ENCODE measurements around the gene LEMD2.

Gene LEMD2

DNA sequence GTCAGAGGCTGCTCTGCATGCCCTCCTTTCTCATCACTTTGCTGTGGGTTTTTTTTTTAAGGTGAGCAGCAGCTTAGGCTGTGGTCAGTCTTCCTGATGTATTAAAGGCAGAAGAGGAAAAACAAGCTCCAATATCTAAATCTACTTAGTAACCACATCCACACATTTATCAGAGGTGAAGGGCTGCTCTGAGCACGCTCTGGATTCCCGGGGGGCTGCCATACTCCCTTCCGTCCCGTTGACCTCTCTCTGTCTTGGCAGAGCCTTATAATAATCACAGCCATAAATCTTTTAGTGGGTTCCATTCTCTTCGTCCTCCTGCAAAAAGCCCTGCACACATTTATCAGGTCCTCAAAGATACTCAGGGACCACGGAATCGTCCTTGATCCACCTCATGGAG, 2.7 kb upstream of the LEMD2 start:
- no peak for TF ChIP-seq ZNF274 (IDR thresholded peaks at IDR 0.05; ENCODE audit: low read depth, low read length)
- no peak overlapping the region for H3K4me3 ChIP-seq (ENCODE audit: low read length)

DNA sequence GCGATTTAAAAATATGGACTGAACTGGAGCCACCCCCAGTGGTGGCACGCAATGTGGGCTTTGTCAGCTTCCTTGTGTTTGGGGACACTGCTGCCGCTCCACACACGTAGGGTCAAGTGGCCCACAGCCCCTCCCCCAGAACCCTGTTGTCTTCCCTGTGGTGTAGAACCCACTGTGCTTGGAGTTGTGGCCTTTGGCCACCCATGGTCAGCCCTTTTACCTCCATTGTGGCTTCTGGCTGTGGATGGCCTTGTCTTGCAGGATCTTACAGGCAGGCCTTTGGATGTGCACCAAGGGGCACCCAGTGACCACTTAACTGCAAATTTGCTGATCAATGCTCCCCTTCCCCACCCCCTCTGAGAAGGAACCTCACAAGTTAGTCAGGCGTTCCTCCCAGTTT, 2.0 kb upstream of the LEMD2 start:
- no peak for TF ChIP-seq ZNF274 (IDR thresholded peaks at IDR 0.05; ENCODE audit: low read depth, low read length)
- H3K4me3 ChIP-seq (ENCODE audit: low read length), result no peak overlapping the region

DNA sequence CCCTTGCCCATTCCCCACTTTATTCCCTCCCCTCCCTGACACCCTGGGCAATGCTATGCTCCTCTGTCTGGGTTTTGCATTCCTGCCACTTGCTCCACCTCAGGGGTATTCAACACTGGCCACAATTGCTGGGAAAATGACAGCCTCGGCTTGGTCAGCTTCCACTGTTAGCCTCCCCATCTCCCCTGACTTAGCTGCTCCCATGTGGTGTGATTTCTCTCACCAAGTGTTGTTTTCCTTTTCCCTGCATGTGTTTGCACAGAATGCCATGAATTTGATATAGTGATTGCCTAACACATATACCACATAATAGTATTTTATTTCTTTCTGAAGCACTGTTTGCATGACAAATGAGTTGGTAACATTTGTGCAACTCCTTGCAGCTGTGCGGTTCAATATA, 1.4 kb upstream of the LEMD2 start:
- no peak for TF ChIP-seq ZNF274 (IDR thresholded peaks at IDR 0.05; ENCODE audit: low read depth, low read length)
- H3K4me3 ChIP-seq (ENCODE audit: low read length), result no peak overlapping the region

DNA sequence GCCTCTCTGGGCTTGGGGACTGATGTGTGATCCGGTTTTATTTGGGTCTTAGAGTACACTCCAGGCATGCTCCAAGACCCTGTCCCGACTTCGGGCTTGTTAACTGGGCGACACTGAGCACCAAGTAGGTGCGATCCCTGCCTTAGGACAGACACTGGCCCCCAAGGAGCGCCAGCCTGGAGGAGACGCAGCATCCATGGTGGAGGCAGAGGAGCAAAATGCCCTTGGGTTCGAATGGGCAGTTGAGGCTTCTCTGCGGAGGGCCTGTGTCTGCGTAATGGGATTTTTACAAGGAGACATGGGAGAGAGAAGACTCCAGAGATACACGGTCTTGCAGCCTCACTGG, 593 bp upstream of the LEMD2 start:
- H3K4me3 ChIP-seq (ENCODE audit: low read length), result peak overlapping the region; percentile 7; the same call in 1 of the 2 replicates
- TF ChIP-seq ZNF274 (IDR thresholded peaks at IDR 0.05; ENCODE audit: low read depth, low read length), result no peak

DNA sequence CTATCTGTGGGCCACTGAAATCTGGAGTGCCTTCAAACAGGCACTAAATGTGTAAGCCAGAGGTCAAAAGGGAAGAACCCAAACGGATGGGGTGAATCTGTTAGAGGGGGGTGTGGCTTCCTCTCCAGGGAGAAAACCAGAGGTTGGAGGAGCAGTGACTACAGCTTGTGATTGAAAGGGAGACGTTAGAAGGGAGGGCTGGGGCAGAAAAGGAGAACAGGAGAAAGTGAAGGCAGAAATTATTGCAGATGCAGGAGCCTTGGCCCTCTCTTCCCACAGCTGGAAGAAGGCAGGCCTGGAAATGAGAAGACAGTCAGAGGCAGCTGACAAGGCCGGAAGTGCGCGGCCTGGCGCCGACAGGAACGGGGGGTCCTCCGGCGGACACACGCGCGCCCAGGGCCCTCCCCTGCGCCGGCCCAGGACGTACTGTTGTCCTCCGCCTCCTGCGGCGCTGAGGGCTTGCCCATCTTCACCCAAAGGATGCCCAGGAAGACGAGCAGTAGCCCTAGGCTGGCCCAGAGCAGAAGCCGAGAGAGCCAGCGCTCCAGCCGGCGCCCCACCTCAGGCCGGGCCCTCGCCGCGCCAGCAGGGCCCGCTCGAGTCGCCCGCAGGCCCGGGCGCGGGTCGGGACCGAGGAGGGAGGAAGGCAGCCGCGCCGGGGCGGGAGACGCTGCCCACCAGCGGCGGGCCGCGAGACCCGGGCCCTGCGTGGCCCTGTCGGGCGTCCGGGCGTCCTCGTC, 806 bp downstream of the LEMD2 start:
- TF ChIP-seq ZNF274 (IDR thresholded peaks at IDR 0.05; ENCODE audit: low read depth, low read length), result no peak
- H3K4me3 ChIP-seq (ENCODE audit: low read length), result peak overlapping the region; percentile 94

DNA sequence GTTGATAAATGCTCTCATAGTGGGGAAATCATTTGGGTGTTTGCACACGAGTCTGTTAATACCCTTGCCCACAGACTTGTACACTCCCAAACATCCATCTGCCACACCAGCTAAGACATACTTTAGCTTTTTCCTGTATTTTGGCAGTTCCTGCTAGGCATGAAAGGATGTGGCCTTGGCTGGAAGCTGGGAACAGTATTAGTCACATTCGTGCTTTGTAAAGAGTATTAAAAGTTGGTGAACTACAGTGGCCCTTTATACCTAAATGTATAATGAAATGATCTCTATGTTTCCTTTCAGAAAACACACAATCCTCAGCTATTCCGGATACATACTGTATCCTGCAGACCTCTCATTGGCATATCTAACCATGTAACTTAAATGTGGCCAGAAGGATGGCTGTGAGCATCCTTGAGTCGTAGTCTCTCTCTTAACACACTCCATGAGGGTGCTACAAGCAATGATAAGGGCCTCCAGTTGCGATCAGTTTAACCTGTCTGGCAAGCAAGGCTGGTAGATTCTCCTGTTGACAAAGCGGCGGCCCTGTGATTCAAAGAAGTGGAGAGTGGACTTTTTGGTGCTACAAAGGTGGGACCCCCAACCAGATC, 1.5 kb downstream of the LEMD2 start:
- peak overlapping the region; percentile 94; the same call in 1 of the 2 replicates for H3K4me3 ChIP-seq (ENCODE audit: low read length)
- TF ChIP-seq ZNF274 (IDR thresholded peaks at IDR 0.05; ENCODE audit: low read depth, low read length), result no peak

DNA sequence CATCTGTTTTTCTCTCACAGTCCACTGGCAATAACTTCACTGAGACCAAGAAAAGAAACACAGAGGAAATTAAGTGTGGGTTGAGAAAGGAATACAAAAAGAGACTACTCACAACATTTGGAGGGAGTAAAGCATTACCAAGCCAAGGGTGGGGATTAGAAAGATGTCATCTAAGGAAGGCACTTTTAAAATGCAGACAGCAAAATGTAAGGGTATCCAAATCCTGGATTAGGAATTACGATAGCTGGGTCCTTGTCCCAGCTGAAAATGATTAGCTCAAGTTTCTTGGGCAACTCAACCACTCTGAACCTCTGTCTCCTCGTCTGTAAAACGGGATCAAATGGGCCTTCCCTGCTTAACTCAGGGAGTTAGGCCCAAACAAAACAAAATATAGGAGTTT, 2.2 kb downstream of the LEMD2 start:
- H3K4me3 ChIP-seq (ENCODE audit: low read length), result no peak overlapping the region
- TF ChIP-seq ZNF274 (IDR thresholded peaks at IDR 0.05; ENCODE audit: low read depth, low read length), result no peak

DNA sequence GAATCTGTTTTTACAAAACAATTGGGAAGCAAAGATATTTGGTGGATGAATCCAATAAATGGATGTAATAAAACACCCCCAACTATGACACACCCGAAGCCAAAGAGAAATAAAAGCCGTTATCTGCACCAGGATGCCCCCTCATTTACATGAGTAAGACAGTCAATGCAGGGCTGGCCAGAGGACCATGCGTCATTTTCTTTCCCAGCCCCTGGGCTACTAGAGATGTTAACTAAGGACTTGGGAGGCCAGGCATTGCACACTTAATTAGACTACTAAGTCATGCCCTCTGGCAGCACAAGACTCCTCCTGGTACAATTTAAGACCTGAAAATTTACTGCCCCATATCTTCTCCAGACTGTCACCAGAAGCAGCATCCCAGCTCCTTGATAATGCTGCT, 3.2 kb downstream of the LEMD2 start:
- TF ChIP-seq ZNF274 (IDR thresholded peaks at IDR 0.05; ENCODE audit: low read depth, low read length), result no peak
- no peak overlapping the region for H3K4me3 ChIP-seq (ENCODE audit: low read length)

DNA sequence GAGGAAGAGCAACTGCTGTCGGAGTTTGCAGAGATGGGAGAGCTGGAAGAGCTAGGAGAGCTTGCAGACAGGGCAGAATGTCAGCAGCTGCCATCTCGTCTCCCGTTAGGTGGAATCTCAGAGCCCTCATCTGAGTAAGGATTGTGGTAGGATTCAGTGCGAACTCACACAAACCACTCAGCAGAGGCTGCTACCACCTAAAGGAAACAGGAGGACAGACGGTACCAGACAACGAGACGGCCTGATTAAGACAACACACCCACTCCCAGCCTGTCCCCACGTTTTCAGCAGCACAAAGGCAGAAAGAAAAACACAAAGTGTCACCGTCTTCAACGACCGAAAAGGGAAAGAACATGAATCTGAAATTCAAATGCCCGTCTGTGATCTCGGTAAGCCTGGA, 4.1 kb downstream of the LEMD2 start:
- H3K4me3 ChIP-seq (ENCODE audit: low read length), result no peak overlapping the region
- TF ChIP-seq ZNF274 (IDR thresholded peaks at IDR 0.05; ENCODE audit: low read depth, low read length), result no peak

DNA sequence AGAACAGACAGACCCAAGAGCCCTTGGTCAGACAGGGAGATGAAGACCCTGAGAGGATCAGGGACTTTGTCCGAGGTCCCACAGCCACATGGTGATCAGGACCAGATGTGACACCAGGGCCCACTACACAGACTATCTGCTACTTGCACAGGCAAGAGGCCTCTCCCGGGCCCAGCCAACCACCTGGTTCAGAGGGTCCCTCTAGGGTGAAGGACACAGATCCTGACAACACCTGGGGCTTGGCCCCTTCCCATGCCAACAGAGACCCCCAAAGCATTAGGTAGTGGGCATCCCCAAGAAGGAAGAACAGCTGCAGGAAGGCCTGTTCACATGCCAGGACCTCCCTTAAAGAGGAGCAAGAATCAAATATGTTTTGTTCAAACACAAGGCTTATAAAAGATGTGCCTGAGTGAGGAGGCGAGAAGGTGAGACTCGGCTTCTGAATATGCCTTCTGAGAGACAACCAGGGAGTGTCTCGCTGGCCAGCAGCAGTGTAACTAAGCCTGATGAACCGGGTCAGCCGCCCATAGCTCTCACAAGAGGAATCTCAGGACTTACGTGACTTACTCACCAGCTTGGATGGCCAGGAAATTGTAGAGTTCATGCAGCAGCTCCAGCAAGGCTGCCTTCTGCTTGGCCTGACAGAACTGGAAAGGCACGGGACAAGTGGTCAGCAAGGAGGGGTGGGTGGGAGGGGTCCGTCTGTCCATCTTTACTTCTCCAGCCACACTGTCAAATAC, 5.0 kb downstream of the LEMD2 start:
- no peak for TF ChIP-seq ZNF274 (IDR thresholded peaks at IDR 0.05; ENCODE audit: low read depth, low read length)
- no peak overlapping the region for H3K4me3 ChIP-seq (ENCODE audit: low read length)

DNA sequence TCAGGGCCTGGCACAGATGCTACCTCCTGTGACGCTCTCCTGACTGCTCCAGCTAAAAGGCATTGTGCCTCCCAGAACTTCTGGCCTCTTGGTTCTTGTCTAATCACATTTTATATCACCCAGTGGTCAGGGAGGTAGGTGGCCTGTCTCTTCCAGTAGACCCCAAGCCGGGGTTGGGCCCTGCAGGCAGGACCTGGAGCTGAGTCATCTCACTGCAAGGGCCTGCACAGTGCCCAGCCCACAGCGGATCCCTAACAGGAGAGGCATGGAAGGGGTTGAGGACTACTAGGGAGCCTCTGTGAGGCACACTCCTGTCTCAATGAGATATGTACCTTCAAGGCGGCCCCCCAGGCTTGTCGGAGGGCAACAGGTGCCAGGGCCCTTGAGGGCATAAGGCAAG, 6.4 kb downstream of the LEMD2 start:
- H3K4me3 ChIP-seq (ENCODE audit: low read length), result no peak overlapping the region
- TF ChIP-seq ZNF274 (IDR thresholded peaks at IDR 0.05; ENCODE audit: low read depth, low read length), result no peak

DNA sequence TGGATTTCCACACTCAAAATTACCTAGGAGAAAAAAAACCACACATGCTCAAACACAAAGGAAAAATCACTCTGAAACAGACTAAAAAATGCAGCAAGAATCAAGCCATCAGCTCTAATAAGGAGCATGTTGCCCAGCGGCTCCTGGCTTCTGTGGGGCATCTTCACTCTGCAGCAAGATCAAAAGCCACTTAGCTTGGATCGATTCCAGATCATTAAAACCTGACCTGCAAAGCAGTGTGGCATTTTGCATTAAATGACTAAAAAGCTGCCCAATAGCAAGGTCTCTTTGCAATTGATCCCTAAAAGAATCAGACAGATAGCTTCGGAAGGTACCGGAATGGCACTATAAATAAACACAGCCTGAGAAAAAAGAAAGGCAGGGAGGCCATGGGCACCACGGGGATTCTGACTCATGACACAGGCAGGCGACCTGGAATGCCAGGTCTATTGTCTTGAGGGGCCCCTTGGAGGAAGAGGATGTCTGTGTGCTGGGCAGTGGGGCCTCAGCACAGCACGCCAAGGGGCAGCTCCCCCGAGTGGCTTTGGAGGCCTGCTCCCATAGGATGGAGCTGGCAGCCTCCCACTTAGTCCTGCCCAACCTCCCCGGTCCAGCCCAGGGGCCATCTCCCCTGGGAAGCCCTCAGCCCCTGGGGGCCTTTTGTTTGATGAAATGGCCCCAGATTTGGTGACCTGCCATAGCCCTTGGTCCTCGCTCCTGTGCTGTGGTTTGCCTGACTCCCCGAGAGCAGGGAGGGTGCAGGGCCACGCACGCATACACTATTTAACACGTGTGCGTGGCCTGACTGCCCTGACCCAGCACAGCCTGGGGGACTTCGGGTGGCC, 7.6 kb downstream of the LEMD2 start:
- TF ChIP-seq ZNF274 (IDR thresholded peaks at IDR 0.05; ENCODE audit: low read depth, low read length), result no peak
- H3K4me3 ChIP-seq (ENCODE audit: low read length), result no peak overlapping the region

DNA sequence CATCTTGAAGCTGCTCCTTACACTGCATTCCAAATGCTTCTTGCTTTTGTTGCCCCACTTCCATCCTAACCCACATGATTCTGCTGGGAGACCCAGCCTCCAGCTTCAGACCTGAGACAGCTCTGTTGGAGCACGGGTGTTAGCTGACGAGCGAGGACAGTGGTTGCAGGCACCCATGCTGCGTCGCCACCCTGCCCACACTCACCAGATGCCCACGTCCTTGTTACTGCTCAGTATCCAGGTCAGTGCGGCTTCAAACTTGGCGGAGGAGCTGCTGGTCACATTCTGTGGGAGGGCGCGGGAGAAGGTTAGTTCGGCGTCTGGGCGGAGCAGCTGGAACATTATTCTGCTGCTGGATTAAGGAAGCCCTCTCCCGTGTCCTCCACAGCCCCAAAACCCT, 9.0 kb downstream of the LEMD2 start:
- TF ChIP-seq ZNF274 (IDR thresholded peaks at IDR 0.05; ENCODE audit: low read depth, low read length), result no peak
- no peak overlapping the region for H3K4me3 ChIP-seq (ENCODE audit: low read length)

DNA sequence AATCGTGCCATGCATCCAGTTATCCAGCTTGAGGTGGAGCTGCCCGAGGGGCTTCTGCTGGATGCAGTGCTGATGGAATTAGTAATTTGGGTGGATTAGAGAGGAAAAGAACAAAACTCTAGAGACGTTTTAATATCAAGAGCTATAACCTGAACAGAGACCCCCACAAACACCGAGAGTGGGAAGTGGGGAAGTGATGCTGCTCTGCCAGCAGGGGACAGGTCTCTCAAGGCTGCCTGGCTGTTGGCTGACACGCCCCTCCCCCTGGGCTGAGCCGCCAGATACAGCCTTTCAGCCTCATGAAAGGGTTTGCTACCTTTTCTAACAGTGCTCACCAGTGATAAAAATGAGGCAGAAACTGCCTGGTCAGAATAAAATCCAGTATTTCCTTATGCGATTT, 9.6 kb downstream of the LEMD2 start:
- no peak for TF ChIP-seq ZNF274 (IDR thresholded peaks at IDR 0.05; ENCODE audit: low read depth, low read length)
- no peak overlapping the region for H3K4me3 ChIP-seq (ENCODE audit: low read length)
